Astrocyte (in vitro differentiated cells and primary cell): Measurements from ENCODE around the gene TSACC.

Experiments used
- EZH2 ChIP-seq: IDR thresholded peaks from 2 replicates; pipeline ENCODE4 v1.6.1; 2012; ENCODE audit warnings: mild to moderate bottlenecking, low read length, inconsistent platforms; ENCODE audit not compliant: insufficient read depth
- TF ChIP-seq, protein P1 (sequence below): IDR thresholded peaks from 2 replicates; pipeline ENCODE4 v1.5.1; 2011; ENCODE audit warnings: low read depth, mild to moderate bottlenecking, inconsistent platforms, low read length, moderate library complexity; ENCODE audit not compliant: insufficient read depth

DNA sequence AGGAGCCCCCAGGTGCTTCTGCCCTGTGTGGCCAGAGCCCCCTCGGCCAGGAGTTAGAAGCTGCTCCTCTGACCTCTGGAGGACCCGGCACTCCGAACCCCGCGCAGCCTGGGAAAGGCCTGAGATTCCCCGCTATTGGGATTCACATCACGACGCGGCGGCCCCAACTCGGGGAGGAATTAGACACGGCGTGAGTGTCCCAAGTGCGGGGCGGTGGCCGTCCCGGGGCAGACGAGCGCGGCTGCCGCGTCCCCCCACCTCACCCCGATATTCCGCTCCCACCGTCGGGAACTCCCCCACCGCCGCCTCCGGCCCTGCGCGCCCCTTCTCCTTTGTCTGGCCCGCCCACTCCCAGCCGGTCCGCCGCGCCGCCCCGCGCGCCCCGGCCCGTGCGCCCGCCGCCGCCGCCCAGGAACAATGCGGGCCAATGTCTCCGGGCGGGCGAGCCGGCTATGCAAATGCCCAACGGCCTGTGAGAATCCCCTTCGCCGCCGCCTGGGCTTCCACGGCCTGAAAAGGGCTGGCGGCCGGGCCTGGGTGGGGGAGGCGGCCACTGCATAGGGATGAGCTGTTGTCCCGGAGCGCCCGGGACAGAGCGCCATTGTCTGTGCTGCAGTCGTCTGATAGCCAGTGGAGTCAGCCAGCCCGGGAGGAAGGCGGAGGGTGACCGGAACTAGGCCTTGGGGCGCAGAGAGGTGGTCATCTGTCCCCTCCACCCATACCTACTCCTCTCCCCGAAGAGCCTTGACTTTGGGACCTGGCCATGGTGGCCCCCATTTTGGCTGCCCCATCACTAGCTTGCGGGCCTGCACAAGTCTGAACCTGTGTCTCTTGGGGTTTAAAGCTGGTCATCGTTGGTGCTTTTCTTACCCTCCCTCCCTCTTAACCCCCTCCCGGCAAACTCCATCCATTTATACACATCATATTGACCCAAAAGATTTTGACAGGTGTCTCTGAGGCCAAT is 50.1 kb downstream of the TSACC start:
- TF ChIP-seq, protein P1, sequence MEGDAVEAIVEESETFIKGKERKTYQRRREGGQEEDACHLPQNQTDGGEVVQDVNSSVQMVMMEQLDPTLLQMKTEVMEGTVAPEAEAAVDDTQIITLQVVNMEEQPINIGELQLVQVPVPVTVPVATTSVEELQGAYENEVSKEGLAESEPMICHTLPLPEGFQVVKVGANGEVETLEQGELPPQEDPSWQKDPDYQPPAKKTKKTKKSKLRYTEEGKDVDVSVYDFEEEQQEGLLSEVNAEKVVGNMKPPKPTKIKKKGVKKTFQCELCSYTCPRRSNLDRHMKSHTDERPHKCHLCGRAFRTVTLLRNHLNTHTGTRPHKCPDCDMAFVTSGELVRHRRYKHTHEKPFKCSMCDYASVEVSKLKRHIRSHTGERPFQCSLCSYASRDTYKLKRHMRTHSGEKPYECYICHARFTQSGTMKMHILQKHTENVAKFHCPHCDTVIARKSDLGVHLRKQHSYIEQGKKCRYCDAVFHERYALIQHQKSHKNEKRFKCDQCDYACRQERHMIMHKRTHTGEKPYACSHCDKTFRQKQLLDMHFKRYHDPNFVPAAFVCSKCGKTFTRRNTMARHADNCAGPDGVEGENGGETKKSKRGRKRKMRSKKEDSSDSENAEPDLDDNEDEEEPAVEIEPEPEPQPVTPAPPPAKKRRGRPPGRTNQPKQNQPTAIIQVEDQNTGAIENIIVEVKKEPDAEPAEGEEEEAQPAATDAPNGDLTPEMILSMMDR, result no peak
- TF ChIP-seq EZH2, result peak; percentile 59
